AG10803 (cell line): ENCODE data around the gene ACYP2.

Experiments used
- DNase-seq: peaks from one replicate; pipeline ENCODE4 v3.0.0; 2010; ENCODE audit warnings: low read depth
- H3K4me3 ChIP-seq: 2 replicates; pipeline ENCODE4 v1.5.1; 2011; ENCODE audit warnings: mild to moderate bottlenecking, low read length, control low read depth
- CTCF ChIP-seq: conservative IDR thresholded peaks from 2 replicates; pipeline ENCODE4 v1.5.1; 2011; ENCODE audit warnings: mild to moderate bottlenecking, low read length, control low read depth, inconsistent platforms

Gene ACYP2

GRCh38 chr2:54271843-54272627 is 156.6 kb downstream of the ACYP2 start:
- no peak for TF ChIP-seq CTCF
- DNase-seq = no peak
- no peak overlapping the region for H3K4me3 ChIP-seq

GRCh38 chr2:54274781-54275242 is 159.4 kb downstream of the ACYP2 start:
- no peak overlapping the region for H3K4me3 ChIP-seq
- TF ChIP-seq CTCF = no peak
- DNase-seq = peak; percentile 90

GRCh38 chr2:54275541-54275940 is 160.1 kb downstream of the ACYP2 start:
- TF ChIP-seq CTCF = no peak

GRCh38 chr2:54279385-54279784 is 164.0 kb downstream of the ACYP2 start:
- peak; percentile 32 for TF ChIP-seq CTCF
- no peak for DNase-seq
- no peak overlapping the region for H3K4me3 ChIP-seq

More at GRCh38 chr2:54275541-54275940, 160.1 kb downstream of the ACYP2 start:
- DNase-seq = no peak
- H3K4me3 ChIP-seq = no peak overlapping the region

GRCh38 chr2:54284826-54285225 is 169.4 kb downstream of the ACYP2 start:
- DNase-seq = no peak
- no peak overlapping the region for H3K4me3 ChIP-seq
- no peak for TF ChIP-seq CTCF

GRCh38 chr2:54285451-54285850 is 170.0 kb downstream of the ACYP2 start:
- TF ChIP-seq CTCF = no peak
- H3K4me3 ChIP-seq = no peak overlapping the region
- no peak for DNase-seq

- TF ChIP-seq CTCF = no peak
- H3K4me3 ChIP-seq = no peak overlapping the region
- DNase-seq = peak; percentile 44
Measured at GRCh38 chr2:54287532-54287931, 172.1 kb downstream of the ACYP2 start.
